Measurements from ENCODE around the gene MSH5. TPM values are rescaled to one million over a fixed set of nuclear protein-coding genes. Genes with fewer than 3 reads are reported as not detected.
A peak's percentile ranks its signal among the peaks of the same experiment; 100 is the strongest.

Gene MSH5
- total RNA-seq, 1 donor from 2014 or later: 45.0 TPM

- Mint-ChIP-seq H3K36me3 (ENCODE audit: insufficient read depth) (peaks cover 2% of the 10 kb centered on the region), H3K27ac (no peak overlapping the region), H3K9me3 (ENCODE audit: low read depth) (no peaks in the 10 kb centered on the region), H3K4me3 (ENCODE audit: low read depth) (peak overlapping the region; percentile 34), H3K4me1 (ENCODE audit: low read depth) (no peaks in the 10 kb centered on the region), H3K27me3 (no peaks in the 10 kb centered on the region)
- TF ChIP-seq, protein P1, sequence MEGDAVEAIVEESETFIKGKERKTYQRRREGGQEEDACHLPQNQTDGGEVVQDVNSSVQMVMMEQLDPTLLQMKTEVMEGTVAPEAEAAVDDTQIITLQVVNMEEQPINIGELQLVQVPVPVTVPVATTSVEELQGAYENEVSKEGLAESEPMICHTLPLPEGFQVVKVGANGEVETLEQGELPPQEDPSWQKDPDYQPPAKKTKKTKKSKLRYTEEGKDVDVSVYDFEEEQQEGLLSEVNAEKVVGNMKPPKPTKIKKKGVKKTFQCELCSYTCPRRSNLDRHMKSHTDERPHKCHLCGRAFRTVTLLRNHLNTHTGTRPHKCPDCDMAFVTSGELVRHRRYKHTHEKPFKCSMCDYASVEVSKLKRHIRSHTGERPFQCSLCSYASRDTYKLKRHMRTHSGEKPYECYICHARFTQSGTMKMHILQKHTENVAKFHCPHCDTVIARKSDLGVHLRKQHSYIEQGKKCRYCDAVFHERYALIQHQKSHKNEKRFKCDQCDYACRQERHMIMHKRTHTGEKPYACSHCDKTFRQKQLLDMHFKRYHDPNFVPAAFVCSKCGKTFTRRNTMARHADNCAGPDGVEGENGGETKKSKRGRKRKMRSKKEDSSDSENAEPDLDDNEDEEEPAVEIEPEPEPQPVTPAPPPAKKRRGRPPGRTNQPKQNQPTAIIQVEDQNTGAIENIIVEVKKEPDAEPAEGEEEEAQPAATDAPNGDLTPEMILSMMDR (IDR thresholded peaks at IDR 0.05; ENCODE audit: unreplicated experiment): no peak
- DNase-seq (ENCODE audit: low spot score, unreplicated experiment): no peak
These were observed 26.3 kb downstream of the MSH5 start for GRCh38 chr6:31765910-31766794.

- Mint-ChIP-seq H3K27ac (no peak overlapping the region), H3K4me3 (ENCODE audit: low read depth) (no peak overlapping the region), H3K9me3 (ENCODE audit: low read depth) (no peaks in the 10 kb centered on the region), H3K4me1 (ENCODE audit: low read depth) (no peaks in the 10 kb centered on the region), H3K27me3 (no peaks in the 10 kb centered on the region), H3K36me3 (ENCODE audit: insufficient read depth) (peaks cover 2% of the 10 kb centered on the region)
- no peak for DNase-seq (ENCODE audit: low spot score, unreplicated experiment)
- TF ChIP-seq, protein P1 (IDR thresholded peaks at IDR 0.05; ENCODE audit: unreplicated experiment): no peak
These were observed 27.4 kb downstream of the MSH5 start for GRCh38 chr6:31767096-31767645.

- Mint-ChIP-seq H3K36me3 (ENCODE audit: insufficient read depth) (peaks cover 2% of the 10 kb centered on the region), H3K4me3 (ENCODE audit: low read depth) (no peak overlapping the region), H3K27me3 (no peaks in the 10 kb centered on the region), H3K27ac (no peak overlapping the region), H3K4me1 (ENCODE audit: low read depth) (no peaks in the 10 kb centered on the region), H3K9me3 (ENCODE audit: low read depth) (no peaks in the 10 kb centered on the region)
- no peak for DNase-seq (ENCODE audit: low spot score, unreplicated experiment)
- TF ChIP-seq, protein P1 (IDR thresholded peaks at IDR 0.05; ENCODE audit: unreplicated experiment): no peak
These were observed 28.8 kb downstream of the MSH5 start for GRCh38 chr6:31768363-31769257.

DNA sequence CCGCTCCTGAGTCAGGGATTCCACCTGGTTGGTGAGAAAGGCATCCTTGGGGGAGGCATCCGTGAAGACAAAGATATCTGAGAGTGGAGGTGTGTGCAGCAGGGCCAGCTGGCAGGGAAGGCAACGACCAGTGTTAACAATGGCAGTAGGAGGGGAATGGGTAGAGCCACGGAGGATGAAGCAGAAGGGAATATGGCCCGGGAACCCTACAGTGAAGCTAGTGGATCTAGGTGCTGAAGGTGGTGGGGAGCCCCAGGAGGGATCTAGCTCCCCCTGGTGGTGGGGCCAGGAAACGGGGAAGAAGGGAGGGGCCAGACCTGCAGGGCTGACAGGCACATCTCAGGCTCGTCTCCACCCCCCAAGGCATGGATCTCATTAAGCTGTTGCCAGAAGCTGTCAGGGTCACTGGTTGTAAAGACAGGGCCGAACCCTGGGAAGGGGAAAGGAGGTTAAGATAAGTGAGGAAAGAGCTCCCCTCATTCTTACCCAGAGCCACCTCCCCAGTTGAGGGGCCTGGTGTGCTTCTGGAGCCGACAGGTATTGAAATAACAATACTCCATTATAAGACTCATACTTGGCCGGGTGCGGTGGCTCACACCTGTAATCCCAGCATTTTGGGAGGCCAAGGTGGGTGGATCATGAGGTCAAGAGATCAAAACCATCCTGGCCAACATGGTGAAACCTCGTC, 30.0 kb downstream of the MSH5 start:
- TF ChIP-seq, protein P1 (IDR thresholded peaks at IDR 0.05; ENCODE audit: unreplicated experiment): peak; percentile 59
- no peaks in the 10 kb centered on the region for H3K9me3 Mint-ChIP-seq (ENCODE audit: low read depth)
- H3K27ac Mint-ChIP-seq: no peak overlapping the region
- no peaks in the 10 kb centered on the region for H3K27me3 Mint-ChIP-seq
- H3K4me1 Mint-ChIP-seq (ENCODE audit: low read depth): no peaks in the 10 kb centered on the region
- no peak overlapping the region for H3K4me3 Mint-ChIP-seq (ENCODE audit: low read depth)
- peaks cover 2% of the 10 kb centered on the region for H3K36me3 Mint-ChIP-seq (ENCODE audit: insufficient read depth)
- no peak for DNase-seq (ENCODE audit: low spot score, unreplicated experiment)

Data from progenitor cell of endocrine pancreas (in vitro differentiated cells).